Measurements from ENCODE around the gene MYRF. TPM values are rescaled to one million over a fixed set of nuclear protein-coding genes. Genes with fewer than 3 reads are reported as not detected.

MYRF gene
- total RNA-seq, 1 donor from 2014 or later, result 1.9 TPM

DNA sequence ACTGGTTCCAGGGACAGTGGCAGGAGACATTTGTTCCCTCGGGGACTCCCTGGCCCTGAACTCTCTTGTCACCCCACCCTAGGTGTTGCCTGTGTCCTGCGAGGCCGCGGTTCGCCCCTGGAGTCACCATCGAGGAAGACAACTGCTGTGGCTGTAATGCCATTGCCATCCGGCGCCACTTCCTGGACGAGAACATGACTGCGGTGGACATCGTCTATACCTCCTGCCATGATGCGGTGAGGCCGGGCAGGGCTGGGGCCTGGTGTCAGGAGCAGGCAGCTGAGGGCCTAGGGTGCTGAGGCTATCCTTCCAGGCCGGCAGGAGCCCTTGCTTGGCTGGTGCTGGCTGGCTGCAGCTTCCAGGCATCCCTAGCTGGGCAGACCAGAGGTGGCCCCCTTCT lies 17.7 kb upstream of the MYRF start:
- no peaks in the 10 kb centered on the region for H3K36me3 Mint-ChIP-seq
- Histone ChIP-seq H3K79me2 (ENCODE audit: low read depth) (no peaks in the 10 kb centered on the region), H3K4me2 (no peak overlapping the region), H3K9ac (no peak overlapping the region), H3K4me3 (no peak overlapping the region), H3F3A (ENCODE audit: low read depth) (no peaks in the 10 kb centered on the region), H4K20me1 (ENCODE audit: low read depth) (peaks cover 6% of the 10 kb centered on the region), H3K27me3 (no peaks in the 10 kb centered on the region), H2AFZ (replicated peaks) (no peak overlapping the region), H3K27ac (no peak overlapping the region), H3K9me3 (ENCODE audit: low read depth) (no peaks in the 10 kb centered on the region), H3K4me1 (no peaks in the 10 kb centered on the region), H3K36me3 (no peaks in the 10 kb centered on the region)
- TF ChIP-seq, protein P1, sequence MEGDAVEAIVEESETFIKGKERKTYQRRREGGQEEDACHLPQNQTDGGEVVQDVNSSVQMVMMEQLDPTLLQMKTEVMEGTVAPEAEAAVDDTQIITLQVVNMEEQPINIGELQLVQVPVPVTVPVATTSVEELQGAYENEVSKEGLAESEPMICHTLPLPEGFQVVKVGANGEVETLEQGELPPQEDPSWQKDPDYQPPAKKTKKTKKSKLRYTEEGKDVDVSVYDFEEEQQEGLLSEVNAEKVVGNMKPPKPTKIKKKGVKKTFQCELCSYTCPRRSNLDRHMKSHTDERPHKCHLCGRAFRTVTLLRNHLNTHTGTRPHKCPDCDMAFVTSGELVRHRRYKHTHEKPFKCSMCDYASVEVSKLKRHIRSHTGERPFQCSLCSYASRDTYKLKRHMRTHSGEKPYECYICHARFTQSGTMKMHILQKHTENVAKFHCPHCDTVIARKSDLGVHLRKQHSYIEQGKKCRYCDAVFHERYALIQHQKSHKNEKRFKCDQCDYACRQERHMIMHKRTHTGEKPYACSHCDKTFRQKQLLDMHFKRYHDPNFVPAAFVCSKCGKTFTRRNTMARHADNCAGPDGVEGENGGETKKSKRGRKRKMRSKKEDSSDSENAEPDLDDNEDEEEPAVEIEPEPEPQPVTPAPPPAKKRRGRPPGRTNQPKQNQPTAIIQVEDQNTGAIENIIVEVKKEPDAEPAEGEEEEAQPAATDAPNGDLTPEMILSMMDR (IDR thresholded peaks at IDR 0.05), result no peak
- TF ChIP-seq EZH2 (IDR thresholded peaks at IDR 0.05), result no peak
- TF ChIP-seq EZH2phosphoT487 (IDR thresholded peaks at IDR 0.05), result no peak
- peaks cover 6% of the 10 kb centered on the region for H3K27me3 Mint-ChIP-seq (ENCODE audit: insufficient read depth, low read depth)
- peaks cover 4% of the 10 kb centered on the region for H3K4me1 Mint-ChIP-seq
- no peak for DNase-seq (ENCODE audit: low spot score)
- no peaks in the 10 kb centered on the region for H3K9me3 Mint-ChIP-seq
- no peak overlapping the region for H3K27ac Mint-ChIP-seq
- no peak overlapping the region for H3K4me3 Mint-ChIP-seq

DNA sequence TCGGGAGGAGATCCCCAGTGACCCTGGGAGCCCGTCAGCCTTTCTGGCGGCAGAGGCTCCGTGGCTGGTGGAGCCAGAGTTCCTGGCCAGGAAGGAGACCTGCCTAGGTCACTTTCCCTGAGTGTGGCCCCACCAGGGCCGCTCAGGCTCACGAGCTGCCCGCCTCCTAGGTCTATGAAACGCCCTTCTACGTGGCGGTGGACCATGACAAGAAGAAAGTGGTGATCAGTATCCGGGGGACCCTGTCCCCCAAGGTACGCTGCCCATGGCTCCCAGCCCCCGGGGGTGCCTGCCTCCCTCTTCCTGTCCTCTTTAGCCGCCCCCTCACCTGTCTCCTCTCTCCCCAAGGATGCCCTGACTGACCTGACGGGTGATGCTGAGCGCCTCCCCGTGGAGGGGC lies 17.0 kb upstream of the MYRF start:
- no peaks in the 10 kb centered on the region for H3K79me2 ChIP-seq (ENCODE audit: low read depth)
- peaks cover 6% of the 10 kb centered on the region for H4K20me1 ChIP-seq (ENCODE audit: low read depth)
- H2AFZ ChIP-seq (replicated peaks), result no peak overlapping the region
- Mint-ChIP-seq H3K36me3 (no peaks in the 10 kb centered on the region), H3K4me1 (peaks cover 4% of the 10 kb centered on the region), H3K9me3 (no peaks in the 10 kb centered on the region), H3K27ac (no peak overlapping the region), H3K27me3 (ENCODE audit: insufficient read depth, low read depth) (peaks cover 6% of the 10 kb centered on the region), H3K4me3 (no peak overlapping the region)
- H3K4me3 ChIP-seq, result no peak overlapping the region
- DNase-seq (ENCODE audit: low spot score), result no peak
- H3F3A ChIP-seq (ENCODE audit: low read depth), result no peaks in the 10 kb centered on the region
- H3K9ac ChIP-seq, result no peak overlapping the region
- no peaks in the 10 kb centered on the region for H3K27me3 ChIP-seq
- no peaks in the 10 kb centered on the region for H3K36me3 ChIP-seq
- H3K4me2 ChIP-seq, result no peak overlapping the region
- no peak overlapping the region for H3K27ac ChIP-seq
- no peaks in the 10 kb centered on the region for H3K4me1 ChIP-seq
- H3K9me3 ChIP-seq (ENCODE audit: low read depth), result no peaks in the 10 kb centered on the region
- TF ChIP-seq, protein P1 (IDR thresholded peaks at IDR 0.05), result no peak
- TF ChIP-seq EZH2 (IDR thresholded peaks at IDR 0.05) (no peak), EZH2phosphoT487 (IDR thresholded peaks at IDR 0.05) (no peak)

DNA sequence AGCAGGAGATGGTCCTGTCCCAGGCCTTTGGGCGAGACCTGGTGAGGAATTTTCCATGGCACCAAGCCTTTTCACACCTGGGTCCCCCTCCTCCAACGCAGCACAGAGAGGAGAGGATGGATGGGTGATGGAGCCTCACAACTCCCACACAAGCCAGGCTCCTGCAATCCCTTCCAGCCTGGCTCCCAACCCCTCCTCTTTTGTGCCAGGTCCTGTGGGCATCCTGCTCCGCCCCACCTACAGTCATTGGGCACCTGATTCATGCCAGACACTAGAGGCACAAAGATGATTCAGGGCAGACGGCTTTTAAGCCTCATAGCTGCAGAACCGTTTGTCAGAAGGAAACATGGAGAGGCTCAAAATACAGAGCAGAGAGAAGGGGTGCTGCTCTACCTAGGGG lies 16.1 kb upstream of the MYRF start:
- Histone ChIP-seq H3K27me3 (no peaks in the 10 kb centered on the region), H3K4me3 (no peak overlapping the region), H3F3A (ENCODE audit: low read depth) (no peaks in the 10 kb centered on the region), H3K9me3 (ENCODE audit: low read depth) (no peaks in the 10 kb centered on the region), H4K20me1 (ENCODE audit: low read depth) (peaks cover 6% of the 10 kb centered on the region), H3K4me2 (no peak overlapping the region), H3K4me1 (no peaks in the 10 kb centered on the region), H3K9ac (no peak overlapping the region), H3K27ac (no peak overlapping the region), H3K36me3 (no peaks in the 10 kb centered on the region), H3K79me2 (ENCODE audit: low read depth) (no peaks in the 10 kb centered on the region), H2AFZ (replicated peaks) (no peak overlapping the region)
- DNase-seq (ENCODE audit: low spot score), result no peak
- Mint-ChIP-seq H3K36me3 (no peaks in the 10 kb centered on the region), H3K4me3 (no peak overlapping the region), H3K9me3 (no peaks in the 10 kb centered on the region), H3K27ac (no peak overlapping the region), H3K4me1 (peaks cover 4% of the 10 kb centered on the region), H3K27me3 (ENCODE audit: insufficient read depth, low read depth) (peaks cover 6% of the 10 kb centered on the region)
- TF ChIP-seq EZH2 (IDR thresholded peaks at IDR 0.05) (no peak), EZH2phosphoT487 (IDR thresholded peaks at IDR 0.05) (no peak)
- TF ChIP-seq, protein P1 (IDR thresholded peaks at IDR 0.05), result no peak

All from neural progenitor cell (in vitro differentiated cells).